Osteocyte (in vitro differentiated cells): ENCODE measurements around the gene CPLANE1. TPM values are rescaled to one million over a fixed set of nuclear protein-coding genes. Genes with fewer than 3 reads are reported as not detected.

Experiments
- DNase-seq: peaks from one replicate; pipeline ENCODE4 v3.0.0; 2021; ENCODE audit warnings: mixed read lengths; ENCODE audit not compliant: unreplicated experiment; ENCODE audit errors: extremely low spot score
- H3K27ac Mint-ChIP-seq: one replicate; pipeline ENCODE4 v1.8.0; 2021; ENCODE audit warnings: mild to moderate bottlenecking, mixed read lengths; ENCODE audit not compliant: unreplicated experiment
- H3K27me3 Mint-ChIP-seq: one replicate; pipeline ENCODE4 v1.8.0; 2021; ENCODE audit warnings: mixed read lengths; ENCODE audit not compliant: unreplicated experiment
- H3K36me3 Mint-ChIP-seq: one replicate; pipeline ENCODE4 v1.8.0; 2021; ENCODE audit warnings: mixed read lengths; ENCODE audit not compliant: unreplicated experiment
- H3K4me1 Mint-ChIP-seq: one replicate; pipeline ENCODE4 v1.8.0; 2021; ENCODE audit warnings: mixed read lengths; ENCODE audit not compliant: unreplicated experiment
- H3K4me3 Mint-ChIP-seq: one replicate; pipeline ENCODE4 v1.8.0; 2021; ENCODE audit warnings: mild to moderate bottlenecking, moderate library complexity, mixed read lengths; ENCODE audit not compliant: unreplicated experiment
- H3K9me3 Mint-ChIP-seq: one replicate; pipeline ENCODE4 v1.8.0; 2021; ENCODE audit warnings: mixed read lengths; ENCODE audit not compliant: unreplicated experiment
- total RNA-seq: library from RNA; stranded (reverse); gene quantifications from 2 replicates; pipeline ENCODE4 v1.2.1, GENCODE V29; 2021
- TF ChIP-seq, protein P1 (sequence below): fragments of 200-600 bp; sonication (generic); IDR thresholded peaks from 2 replicates; pipeline ENCODE4 v1.5.0; 2021; ENCODE audit warnings: antibody characterized with exemption, mild to moderate bottlenecking, moderate library complexity

The CPLANE1 gene
- total RNA-seq, 1 donor from 2014 or later: 33.7 TPM

DNA sequence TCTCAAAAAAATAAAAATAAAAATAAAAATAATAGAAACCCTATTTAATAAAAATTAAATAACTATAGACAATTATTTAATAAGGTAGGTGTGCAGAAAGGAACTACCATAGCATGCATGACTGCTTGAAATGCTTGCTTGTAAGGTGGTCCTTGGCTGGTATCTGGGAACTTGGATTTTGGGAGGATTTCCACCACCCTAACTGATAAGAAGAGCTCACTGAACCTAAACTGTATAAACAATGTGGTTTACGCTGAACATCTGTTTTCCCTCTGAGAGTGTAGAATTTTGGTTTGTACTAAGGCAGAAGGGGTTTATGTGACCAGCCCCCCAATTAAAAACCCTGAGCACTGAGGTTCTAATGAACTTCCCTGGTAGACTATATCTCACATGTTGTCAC, 31.2 kb downstream of the CPLANE1 start:
- DNase-seq: no peak
- Mint-ChIP-seq H3K27me3 (no peaks in the 10 kb centered on the region), H3K27ac (no peak overlapping the region), H3K36me3 (peaks cover 44% of the 10 kb centered on the region), H3K4me1 (no peaks in the 10 kb centered on the region), H3K4me3 (no peak overlapping the region), H3K9me3 (no peaks in the 10 kb centered on the region)
- TF ChIP-seq, protein P1, sequence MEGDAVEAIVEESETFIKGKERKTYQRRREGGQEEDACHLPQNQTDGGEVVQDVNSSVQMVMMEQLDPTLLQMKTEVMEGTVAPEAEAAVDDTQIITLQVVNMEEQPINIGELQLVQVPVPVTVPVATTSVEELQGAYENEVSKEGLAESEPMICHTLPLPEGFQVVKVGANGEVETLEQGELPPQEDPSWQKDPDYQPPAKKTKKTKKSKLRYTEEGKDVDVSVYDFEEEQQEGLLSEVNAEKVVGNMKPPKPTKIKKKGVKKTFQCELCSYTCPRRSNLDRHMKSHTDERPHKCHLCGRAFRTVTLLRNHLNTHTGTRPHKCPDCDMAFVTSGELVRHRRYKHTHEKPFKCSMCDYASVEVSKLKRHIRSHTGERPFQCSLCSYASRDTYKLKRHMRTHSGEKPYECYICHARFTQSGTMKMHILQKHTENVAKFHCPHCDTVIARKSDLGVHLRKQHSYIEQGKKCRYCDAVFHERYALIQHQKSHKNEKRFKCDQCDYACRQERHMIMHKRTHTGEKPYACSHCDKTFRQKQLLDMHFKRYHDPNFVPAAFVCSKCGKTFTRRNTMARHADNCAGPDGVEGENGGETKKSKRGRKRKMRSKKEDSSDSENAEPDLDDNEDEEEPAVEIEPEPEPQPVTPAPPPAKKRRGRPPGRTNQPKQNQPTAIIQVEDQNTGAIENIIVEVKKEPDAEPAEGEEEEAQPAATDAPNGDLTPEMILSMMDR: no peak

DNA sequence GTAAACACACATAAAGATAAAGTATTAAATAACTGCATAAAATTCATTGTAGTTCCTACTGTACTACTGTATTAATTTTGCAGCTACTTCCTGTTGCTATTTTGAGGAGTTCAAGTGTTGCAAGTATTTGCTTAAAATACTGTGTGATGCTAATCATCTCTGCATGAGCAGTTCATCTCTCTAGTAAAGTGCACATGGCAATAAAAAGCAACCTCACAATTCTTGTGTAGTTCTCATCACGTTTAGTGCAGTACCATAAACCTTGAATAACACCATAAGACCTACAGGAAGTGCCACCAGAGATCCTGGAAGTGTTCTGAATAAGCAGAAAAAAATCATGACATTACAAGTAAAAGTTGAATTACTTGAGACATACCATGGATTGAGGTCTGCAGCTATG, 34.6 kb downstream of the CPLANE1 start:
- no peak for DNase-seq
- TF ChIP-seq, protein P1: no peak
- H3K36me3 Mint-ChIP-seq: peaks cover 41% of the 10 kb centered on the region

DNA sequence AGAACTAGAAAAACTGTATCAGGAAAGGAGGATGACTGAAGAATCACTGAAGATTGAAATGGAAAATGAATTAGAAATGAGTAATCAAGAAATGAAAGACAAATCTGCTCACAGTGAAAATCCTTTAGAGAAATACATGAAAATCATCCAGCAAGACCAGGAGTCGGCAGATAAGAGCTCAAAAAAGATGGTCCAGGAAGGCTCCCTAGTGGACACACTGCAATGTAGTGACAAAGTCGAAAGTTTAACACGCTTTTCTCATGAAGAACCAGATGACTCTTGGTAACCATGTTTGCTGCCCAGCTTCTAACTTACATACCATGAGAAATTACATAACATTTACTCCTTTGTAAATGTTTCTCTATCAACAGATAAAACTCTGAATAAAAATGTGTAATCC, 37.1 kb downstream of the CPLANE1 start:
- TF ChIP-seq, protein P1: no peak
- Mint-ChIP-seq H3K9me3 (no peaks in the 10 kb centered on the region), H3K36me3 (peaks cover 50% of the 10 kb centered on the region), H3K27ac (peak overlapping the region; percentile 12), H3K4me3 (no peak overlapping the region), H3K27me3 (no peaks in the 10 kb centered on the region), H3K4me1 (peaks cover 7% of the 10 kb centered on the region)
- no peak for DNase-seq

More for the DNA sequence above, 34.6 kb downstream of the CPLANE1 start:
- Mint-ChIP-seq H3K4me1 (peaks cover 7% of the 10 kb centered on the region), H3K27ac (no peak overlapping the region), H3K4me3 (no peak overlapping the region), H3K27me3 (no peaks in the 10 kb centered on the region), H3K9me3 (no peaks in the 10 kb centered on the region)

DNA sequence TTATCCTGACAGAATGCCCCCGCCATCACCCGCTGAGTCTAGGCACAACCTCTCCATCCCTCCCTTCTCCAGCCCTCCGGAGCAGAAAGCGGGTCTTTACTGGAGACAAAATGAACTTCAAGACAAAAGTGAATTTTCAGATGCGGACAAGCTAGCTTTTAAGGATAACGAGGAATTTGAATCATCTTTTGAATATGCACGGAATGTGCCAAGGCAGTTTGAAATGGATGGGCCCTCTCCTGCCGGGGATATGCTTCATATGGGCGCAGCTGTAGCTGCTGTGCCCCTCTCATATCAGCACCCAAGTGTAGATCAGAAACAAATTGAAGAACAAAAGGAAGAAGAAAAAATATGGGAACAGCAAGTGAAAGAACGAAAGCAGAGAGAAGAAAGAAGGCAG, 37.5 kb downstream of the CPLANE1 start:
- Mint-ChIP-seq H3K4me3 (no peak overlapping the region), H3K27me3 (no peaks in the 10 kb centered on the region), H3K27ac (peak overlapping the region; percentile 12), H3K4me1 (peaks cover 7% of the 10 kb centered on the region), H3K36me3 (peaks cover 46% of the 10 kb centered on the region), H3K9me3 (no peaks in the 10 kb centered on the region)
- no peak for DNase-seq
- TF ChIP-seq, protein P1: no peak

DNA sequence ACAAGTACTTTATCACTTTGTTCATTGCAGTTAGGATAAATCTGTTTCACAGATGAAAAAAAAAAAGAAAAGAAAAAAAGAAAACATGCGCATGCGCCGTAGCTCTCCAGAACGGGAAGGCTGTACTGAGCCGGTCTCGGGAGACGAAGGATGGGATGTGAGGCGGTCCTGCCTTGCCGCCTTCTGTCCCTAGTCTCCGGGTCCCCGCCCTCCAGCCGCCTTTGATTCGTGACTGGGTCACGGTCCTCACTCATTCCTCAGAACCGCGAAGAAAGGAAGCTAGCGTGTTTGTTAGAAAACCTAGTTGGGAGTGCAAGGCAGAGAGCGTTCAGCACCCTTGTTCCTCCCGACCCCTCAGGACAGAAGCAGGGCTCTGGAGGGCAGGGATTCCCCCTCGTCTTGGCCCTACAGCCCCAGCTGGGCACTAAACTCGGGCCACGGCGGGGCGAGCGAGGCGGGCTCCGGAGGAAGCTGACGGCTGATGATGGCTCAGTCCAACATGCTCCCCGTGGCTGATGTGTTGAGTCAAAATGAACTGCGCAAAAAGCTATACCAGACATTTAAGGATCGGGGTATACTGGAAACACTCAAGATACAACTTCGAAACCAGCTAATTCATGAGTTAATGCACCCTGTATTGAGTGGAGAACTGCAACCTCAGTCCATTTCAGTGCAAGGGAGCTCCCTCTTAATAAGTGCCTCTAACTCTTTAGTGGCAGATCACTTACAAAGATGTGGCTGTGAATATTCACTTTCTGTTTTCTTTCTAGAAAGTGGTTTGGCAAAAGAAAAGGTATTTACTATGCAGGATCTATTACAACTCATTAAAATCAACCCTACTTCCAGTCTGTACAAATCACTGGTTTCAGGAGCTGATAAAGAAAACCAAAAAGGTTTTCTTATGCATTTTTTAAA, 40.0 kb downstream of the CPLANE1 start:
- Mint-ChIP-seq H3K4me1 (peaks cover 7% of the 10 kb centered on the region), H3K36me3 (peaks cover 53% of the 10 kb centered on the region), H3K4me3 (no peak overlapping the region), H3K27ac (no peak overlapping the region), H3K27me3 (no peaks in the 10 kb centered on the region), H3K9me3 (no peaks in the 10 kb centered on the region)
- no peak for DNase-seq
- TF ChIP-seq, protein P1: no peak
